T-helper 2 cell (primary cell): ENCODE results near the gene LRBA.
"Not testable (repeated sequence)": the region's sequence is repeated elsewhere in the genome, so short reads cannot be mapped to it uniquely, and the experiment has no call there.

Experiments used
- DNase-seq, 5 experiments: peaks; one replicate each; pipeline versions ENCODE4 v3.0.0 to v3.0.0-alpha.2; 2012 to 2022

Gene LRBA

DNA sequence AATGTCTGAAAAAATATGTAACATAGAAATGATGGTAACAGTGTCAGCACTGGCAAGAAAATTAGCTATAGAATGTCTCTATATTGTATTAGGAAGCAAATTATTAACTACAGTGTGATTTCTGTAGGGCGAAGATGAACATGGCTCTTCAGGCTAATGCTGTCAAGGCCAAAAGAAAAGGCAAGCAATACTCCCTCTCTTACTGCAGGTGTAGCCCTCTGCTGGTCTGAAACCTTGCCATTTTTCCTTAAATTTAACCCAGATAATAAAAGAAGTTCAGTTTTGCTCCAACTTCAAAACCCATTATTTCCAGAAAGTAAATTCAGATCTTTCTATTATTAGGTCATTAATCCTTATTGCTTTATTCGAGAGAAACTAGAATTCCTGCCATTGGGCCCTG lies 215.9 kb downstream of the LRBA start:
- DNase-seq: no peak

DNA sequence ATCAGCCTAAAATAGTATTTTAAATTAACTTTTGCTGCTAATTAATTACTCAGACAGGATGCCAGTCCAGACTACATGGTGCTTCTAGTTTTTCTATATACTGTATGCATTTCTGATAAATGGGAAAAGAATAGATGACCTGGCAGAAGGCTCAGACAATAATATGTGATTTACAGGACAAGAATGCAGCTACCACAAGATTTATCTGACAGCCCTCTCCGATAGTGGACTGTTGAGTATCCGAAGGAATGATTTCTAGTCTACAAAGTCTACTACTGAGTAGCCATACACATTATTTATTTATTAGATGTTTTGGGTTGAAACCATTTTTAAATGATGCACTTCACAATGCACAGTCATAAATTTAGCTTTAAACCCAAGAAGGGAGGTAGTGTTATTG lies 220.4 kb downstream of the LRBA start:
- no peak for DNase-seq

DNA sequence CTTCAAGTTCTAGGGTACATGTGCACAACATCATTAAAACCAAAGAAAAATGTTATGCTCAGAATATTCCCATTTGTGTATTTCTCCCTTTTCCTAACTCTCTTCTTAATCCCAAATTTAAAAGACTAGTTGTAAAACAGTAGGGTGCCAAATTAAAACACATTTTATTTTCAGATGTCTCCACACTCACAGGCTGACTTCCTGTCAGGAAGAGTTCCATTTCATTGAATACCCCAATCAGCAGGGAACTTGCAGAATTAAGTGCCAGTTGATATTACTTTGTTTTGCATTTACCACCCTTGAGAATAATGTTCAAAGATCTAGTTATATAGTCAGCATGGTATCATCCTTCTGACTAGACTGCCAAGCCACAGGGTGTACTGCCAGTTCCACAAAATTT lies 225.2 kb downstream of the LRBA start:
- DNase-seq: no peak

DNA sequence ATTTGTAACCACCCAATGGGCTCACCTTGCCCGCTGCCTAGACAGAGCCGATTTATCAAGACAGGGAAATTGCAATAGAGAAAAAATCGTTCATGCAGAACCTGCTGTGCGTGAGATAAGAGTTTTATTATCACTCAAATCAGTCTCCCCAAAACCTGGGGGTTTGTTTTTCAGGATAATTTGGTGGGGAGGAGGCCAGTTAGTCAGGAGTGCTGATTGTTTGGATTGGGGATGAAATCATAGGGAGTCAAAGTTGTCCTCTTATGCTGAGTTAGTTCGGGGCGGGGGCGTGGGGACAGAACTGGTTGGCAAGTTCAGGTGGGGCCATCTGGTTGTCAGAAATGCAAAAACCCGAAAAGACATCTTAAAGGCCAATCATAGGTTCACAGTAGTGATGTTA lies 230.1 kb downstream of the LRBA start:
- DNase-seq: no peak

DNA sequence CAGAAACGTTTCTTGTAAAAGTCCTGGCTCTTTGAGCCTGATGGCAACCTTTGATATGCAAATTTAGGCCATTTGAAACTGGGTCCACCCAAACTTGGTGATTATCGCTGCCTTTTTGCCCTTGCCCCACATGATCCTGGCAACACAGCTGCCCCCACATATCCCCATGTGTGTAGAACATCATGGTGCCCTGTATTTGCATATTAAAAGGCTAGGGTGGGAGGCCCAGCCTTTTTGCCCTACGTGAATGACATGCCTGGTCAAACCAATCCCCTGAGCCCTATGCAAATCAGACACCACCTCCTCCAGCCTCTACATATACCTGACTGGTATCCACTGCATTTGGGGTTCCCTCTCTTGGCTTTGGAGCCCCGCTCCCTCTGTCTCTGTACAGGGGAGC lies 230.8 kb downstream of the LRBA start:
- no peak for DNase-seq

DNA sequence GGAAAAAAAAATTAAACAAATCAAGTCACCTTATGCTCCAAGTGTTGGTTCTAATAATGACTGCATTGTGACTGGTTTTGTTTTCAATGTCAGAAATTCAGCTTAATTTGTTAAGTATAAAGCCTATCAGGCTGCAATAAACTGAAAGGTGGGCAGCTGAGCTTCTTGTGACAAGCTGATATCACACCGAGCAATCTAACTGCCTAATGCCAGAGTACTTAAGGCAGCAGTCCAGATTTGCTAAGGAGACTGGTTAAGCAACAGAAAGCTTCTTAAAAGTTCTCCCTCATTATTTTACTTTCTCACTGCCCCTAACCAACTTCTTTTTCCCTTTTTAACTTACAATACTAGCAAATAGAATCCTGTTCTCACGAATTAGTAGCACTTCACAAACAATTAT lies 232.2 kb downstream of the LRBA start:
- DNase-seq: no peak

DNA sequence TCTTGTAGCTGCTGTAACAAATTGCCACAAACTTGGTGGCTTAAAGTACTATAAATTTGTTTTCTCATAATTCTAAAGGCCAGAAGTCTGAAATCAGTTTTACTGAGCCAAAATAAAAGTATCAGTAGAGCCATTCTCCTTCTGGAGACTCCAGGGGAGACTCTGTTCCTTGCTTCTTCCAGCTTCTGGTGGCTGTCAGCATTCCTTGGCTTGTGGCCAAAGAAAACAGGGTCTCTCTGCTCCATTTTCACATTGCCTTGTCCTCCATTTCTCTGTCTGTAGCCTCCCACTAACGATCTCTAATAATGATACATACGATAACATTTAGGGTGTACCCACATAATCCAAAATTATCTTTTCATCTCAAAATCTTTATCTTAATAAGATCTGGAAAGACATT lies 232.8 kb downstream of the LRBA start:
- DNase-seq: no peak

DNA sequence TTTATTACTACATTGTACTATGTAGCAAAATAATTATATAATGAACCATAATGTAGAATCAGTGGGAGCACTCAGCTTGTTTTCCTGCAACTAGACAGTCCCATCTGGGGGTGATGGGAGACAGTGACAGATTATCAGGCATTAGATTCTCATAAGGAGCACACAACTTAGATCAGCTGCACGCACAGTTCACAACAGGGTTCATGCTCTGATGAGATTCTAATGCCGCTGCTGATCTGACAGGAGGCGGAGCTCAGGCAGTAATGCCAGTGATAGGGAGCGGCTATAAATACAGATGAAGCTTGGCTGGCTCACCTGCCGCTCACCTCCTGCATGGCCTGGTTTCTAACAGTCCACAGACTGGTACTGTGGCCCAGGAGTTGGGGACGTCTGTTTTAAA lies 233.9 kb downstream of the LRBA start:
- DNase-seq: no peak

DNA sequence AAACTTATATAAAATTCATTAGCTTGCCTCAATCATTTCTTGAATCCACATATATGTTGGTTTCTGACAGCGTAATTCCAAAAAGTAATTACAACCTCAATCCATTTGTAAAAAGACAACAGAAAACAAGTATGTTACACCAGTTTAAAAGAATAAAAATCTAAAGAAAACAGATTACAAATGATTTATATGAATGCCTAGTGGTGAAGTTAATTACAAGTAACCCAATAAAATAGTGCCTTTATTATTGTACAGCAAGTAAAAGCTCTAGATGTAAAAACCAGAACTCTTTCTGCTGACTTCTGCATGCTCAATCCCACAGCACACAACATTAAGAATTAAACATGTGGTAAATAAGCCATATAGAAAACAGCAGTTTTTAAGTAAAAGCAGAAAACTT lies 235.4 kb downstream of the LRBA start:
- DNase-seq: no peak

DNA sequence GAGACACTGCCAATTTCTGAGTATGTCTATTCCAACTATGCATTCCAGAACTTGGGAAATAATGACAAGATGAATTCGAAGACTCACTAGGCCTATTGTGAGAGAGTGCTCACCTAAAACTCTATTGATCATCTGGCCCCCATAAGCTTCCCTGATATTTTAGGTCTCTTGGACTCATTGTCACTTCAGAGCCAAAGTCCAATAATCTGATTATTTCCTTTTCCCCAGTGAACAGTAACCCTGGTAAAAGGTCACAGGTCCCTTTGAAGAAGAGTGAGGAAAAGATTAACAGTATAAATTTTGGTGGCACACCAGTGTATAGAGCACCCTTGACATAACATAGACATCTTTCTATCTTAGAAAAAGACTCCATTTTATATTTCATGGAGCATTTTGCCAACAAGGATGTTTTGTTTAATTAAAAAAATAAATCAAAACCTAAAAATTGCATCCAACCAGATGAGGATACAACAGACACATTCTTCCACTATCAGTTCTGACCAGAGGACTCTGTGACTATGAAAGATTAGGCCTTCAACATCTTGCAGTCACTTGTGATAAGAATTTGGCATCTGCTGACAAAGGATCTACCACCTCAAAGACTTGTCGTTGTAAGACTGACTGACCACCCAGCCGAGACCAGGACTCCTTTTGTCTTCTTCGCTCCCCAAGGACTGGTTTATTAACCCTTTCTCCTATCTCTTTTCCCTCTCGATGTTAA lies 241.2 kb downstream of the LRBA start:
- DNase-seq: no peak

DNA sequence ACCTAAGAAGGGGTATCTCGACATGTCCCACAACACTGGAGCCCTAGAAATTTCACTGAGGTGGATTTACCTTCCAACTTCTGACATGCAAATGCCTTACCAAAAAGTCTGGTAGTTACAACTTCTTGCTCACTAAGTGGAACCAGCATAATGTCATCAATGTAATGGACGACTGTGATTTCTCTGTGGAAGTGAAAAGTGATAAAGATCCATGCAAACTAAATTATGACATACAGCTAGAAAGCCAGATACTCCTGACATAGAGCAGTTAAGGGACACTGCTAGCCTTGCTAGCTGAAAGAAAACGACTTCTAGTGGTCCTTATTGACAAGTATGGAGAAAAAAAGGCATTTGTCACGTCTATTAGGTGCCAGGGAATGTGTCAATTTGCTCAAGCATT lies 242.1 kb downstream of the LRBA start:
- DNase-seq: no peak

DNA sequence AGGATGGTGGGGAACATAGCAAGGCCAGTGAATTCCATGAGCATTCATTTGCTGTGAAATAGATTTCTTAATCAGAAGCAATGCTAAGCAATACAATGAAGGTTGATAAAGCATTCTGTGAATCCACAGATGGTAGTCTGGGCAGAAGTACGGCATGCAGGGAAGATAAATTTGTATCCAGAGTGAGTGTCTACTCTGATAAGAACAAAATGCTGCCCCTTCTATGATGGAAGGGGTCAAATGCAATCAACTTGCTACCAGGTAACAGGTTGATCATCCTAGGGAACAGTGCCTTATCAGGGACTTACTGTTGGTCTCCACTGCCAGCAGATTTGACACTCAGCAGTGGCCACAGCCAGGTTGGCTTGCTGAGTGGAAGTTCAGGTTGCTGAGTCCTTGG lies 243.7 kb downstream of the LRBA start:
- no peak for DNase-seq

DNA sequence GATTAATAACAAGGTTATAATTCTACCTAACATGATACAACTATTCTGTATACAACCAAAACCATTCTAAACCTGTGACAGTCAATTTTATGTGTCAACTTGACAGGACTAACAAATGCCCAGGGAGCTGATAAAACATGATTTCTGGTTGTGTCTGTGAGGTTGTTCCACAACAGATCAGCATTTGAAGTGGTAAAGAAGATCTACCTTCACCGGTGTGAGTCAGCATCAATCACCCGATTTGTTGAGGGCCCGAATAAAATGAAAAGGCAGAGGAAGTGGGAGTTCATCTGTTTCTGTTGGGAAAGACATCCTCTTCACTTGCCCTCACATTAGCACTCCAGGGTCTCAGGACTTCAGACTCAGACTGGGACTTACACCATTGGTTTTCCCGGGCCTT lies 245.2 kb downstream of the LRBA start:
- no peak for DNase-seq

DNA sequence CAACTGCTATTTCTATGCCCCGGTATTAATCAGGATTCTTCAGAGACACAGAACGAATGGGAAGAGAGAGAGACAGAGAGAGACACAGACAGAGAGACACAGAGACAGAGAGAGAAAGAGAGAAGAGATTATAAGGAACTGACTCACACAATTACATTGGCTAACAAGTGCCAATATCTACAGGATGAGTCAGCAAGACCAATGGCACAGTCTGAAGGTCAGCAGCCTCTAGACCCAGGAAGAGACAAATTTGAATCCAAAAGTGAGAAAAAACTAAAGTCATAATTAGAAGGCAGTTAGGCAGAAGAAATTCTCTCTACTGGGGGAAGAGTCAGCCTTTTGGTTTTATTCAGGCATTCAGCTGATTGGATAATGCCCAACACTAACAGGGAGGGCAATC lies 245.8 kb downstream of the LRBA start:
- DNase-seq: no peak

DNA sequence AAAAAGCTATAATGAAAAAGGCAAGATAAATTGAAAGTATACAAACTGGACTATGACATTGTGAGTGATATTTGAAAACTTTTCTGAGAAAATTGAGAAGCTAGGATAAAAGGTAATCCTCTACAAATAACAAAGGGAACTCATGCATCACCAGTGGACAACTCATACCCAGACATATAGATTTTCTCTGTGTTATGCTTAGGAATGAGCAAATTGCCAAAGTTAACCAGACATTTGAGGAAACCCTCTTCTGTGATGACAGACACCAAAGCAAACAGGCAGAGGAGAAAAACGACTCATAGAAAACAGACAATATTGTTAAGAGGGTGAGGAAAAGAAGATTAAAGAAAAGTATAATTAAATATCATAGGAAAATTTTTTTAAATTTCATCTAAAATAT lies 246.6 kb downstream of the LRBA start:
- DNase-seq: no peak

DNA sequence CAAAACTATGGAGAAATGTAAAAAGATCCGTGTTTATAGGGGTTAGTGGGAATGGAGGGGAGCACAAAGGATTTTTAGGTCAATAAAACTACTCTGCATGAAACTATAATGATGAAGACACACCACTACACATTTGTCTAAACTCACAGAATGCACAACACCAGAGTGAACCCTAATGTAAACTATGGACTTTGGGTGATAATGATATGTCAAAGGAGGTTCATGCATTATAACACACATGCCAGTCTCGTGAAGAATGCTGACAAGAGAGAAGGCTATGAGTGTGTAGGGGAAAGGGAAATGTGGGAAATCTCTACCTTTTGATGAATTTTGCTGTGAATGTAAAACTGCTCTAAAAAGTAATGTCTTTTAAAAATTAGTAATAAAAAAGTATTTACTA lies 249.9 kb downstream of the LRBA start:
- DNase-seq: no peak

DNA sequence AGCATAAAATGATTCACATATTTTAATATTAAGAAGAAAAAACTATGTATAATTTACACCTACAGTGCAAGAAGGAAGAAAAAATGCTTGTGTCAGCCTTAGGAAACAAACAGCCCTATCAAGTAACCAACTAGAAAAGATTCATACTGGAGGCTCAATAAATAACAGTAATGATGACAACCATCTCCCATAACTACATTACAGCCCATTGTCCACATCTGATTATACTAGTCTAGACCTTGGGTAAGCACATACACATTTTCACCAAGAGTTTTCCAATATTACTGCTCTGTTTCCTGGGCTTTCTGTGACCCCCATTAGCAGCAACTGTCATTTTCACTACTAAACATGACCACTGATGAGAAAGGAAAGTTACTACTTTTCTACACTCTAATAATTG lies 263.4 kb downstream of the LRBA start:
- no peak for DNase-seq

DNA sequence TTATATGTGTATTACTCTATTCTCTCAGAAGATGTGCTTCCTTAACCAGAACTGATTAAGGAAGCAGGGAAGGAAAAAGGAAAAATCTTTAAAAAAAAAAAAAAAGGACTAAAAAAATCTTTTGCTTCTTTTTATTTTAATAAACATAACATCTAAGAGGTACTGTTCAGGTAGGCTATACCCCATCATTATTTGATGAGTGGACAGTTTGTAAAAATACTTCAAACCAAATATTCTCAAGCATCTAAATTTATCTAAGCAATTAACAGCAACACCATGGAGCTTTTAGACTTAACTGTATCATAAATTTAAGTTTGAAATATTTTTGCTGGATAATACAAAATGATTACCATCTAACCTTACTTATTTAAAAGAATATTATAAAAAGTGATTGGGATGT lies 264.3 kb downstream of the LRBA start:
- no peak for DNase-seq

DNA sequence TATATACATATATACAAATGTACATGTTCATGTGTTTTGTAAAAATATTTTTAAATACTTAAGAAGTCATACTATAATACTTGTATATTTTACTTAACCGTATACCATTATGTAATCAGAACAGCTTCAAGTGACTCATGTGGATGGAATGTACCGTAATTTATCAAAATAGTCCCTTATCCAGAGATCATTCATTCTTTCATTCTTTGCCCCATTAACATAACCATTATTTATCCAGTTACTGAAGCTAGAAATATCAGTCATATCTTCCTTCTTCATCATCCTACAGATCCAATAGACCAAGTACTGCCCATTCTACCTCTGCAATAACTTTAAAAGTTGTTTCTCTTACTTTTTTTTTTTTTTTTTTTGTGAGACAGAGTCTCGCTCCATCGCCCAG lies 268.9 kb downstream of the LRBA start:
- no peak for DNase-seq

DNA sequence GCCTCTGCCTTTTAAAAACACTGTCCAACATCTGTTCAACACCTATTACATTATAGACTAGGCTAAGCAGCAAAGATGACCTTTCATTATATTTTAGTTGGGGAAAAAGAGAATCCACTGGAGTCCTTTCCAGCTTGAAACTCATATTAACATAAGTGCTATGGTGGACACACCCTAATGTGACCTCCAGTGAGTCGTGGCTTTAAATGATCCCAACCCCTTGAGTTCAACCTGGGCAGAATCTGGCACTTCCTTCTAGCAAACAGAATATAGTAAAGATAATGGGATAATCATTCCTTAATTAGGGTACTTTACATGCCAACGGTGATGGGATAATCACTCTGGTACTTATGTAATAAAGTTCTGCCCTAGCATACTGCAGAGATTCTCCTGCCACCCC lies 270.5 kb downstream of the LRBA start:
- no peak for DNase-seq

DNA sequence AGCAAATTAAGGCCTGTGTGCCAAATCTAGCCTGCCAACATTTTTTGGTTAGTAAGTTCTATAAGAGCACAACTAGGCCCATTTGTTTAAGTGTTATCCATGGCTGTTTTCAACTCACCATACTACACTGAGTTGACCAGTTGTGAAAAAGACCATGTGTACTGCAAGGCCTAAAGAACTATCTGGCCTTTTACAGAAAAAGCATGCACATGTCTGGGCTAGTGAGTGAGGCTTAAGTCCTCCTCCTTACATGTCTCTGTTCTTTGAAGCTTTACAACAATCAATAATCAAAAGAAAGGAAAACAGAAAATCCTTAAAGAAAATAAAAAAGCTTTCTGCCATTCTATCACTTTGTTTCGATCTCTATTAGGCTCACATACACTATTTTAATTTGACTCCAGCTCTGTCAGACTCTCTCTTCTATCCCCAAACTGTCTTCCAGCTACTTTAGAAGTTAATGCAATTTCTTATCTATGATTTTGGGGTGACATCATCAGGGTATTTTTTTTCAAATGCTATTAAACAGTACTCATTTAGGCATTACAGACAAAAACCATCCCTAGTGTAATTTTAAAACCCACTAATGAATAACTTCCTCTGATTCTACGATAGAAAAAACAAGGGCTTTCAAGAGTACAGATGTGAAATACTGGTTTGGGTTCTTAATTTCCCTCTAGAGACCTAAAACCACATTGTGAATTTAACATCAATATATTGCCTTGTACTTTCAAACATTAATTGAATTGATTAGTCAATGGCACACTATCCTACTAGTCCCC lies 271.3 kb downstream of the LRBA start:
- DNase-seq: no peak

DNA sequence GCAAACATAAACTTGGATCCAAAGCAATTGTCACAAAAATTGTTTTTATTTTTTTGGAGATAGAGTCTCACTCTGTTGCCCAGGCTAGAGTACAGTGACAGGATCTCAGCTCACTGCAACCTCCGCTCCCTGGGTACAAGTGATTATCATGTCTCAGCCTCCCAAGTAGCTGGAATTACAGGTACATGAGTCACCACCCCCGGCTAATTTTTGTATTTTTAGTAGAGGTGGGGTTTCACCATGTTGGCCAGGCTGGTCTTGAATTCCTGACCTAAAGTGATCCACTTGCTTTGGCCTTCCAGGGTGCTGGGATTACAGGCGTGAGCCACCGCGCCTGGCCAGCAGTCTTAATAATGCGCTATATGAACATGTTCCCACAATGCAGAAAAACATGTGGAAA lies 272.2 kb downstream of the LRBA start:
- DNase-seq: not testable (repeated sequence)

DNA sequence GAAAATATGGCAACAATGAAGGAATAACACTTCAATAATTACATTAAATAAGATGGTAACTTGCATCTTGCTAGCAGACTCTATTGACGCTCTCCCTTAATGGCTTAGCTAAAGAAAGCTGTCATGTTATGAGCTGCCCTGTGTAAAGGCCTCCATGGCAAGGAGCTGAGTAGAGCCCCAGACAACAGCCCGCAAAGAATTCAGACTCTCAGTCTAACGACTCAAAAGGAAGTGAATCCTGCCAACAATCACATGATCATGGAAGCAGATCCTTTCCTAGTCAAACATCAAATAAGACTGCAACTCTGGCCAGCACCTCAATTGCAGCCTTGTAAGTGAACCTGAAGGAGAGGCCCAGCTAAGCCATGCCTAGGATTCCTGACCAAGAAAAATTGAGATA lies 275.5 kb downstream of the LRBA start:
- no peak for DNase-seq

DNA sequence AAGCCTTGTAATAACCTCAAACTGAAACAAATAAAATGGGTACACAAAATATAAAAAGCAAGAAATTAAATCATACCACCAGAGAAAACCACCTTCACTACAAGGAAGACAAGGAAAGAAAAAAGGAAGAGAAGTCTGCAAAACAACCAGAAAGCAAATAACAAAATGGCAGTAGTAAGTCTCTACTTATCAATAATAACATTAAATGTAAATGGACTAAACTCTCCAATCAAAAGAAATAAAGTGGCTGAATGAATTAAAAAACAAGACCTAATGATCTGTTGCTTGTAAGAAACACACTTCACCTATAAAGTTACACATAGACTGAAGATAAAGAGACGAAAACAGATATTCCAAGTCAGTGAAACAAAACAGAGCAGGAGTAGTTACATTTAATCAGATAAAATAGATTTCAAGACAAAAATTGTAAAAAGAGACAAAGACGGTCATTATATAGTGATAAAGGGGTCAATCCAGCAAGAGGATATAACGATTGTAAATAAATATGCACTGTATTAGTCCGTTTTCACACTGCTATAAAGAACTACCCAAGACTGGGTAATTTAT lies 289.0 kb downstream of the LRBA start:
- DNase-seq: no peak
